CD14-positive monocyte (primary cell): ENCODE measurements around the gene CTNNA2. TPM values are rescaled to one million over a fixed set of nuclear protein-coding genes. Genes with fewer than 3 reads are reported as not detected.

ENCODE experiments used
- DNase-seq, 3 donors: peaks; one replicate each; pipeline ENCODE4 v3.0.0-alpha.2; 2011 to 2022
- H2AFZ ChIP-seq: 2 replicates; pipeline ENCODE4 v1.6.0; 2012; ENCODE audit warnings: mild to moderate bottlenecking, low read depth, low read length, inconsistent platforms; ENCODE audit not compliant: insufficient read depth, poor library complexity, severe bottlenecking
- H3K27ac ChIP-seq, 2 donors: 1 replicate in 1 of 2; 2 replicates in 1 of 2; pipeline ENCODE4 v1.5.1; 2012 to 2013; ENCODE audit warnings: low read length in 2 of 2, control low read depth in 1 of 2, inconsistent platforms in 1 of 2, low read depth in 1 of 2, mild to moderate bottlenecking in 1 of 2
- H3K27me3 ChIP-seq, 2 donors: one replicate each; pipeline versions ENCODE4 v1.6.0 to v1.6.1; 2011 to 2013; ENCODE audit warnings: low read length in 2 of 2; ENCODE audit not compliant: control insufficient read depth in 2 of 2, insufficient read depth in 2 of 2
- H3K36me3 ChIP-seq, 2 donors: replicated peaks in 1 of 2; 1 replicate in 1 of 2; 2 replicates in 1 of 2; pipeline versions ENCODE4 v1.5.1 to v1.6.1; 2012 to 2013; ENCODE audit warnings: low read length in 2 of 2, control low read depth in 1 of 2, inconsistent platforms in 1 of 2, mild to moderate bottlenecking in 1 of 2; ENCODE audit not compliant: insufficient read depth in 2 of 2, control insufficient read depth in 1 of 2
- H3K4me1 ChIP-seq, 2 donors: 1 replicate in 1 of 2; 2 replicates in 1 of 2; pipeline versions ENCODE4 v1.5.1 to v1.6.1; 2012 to 2013; ENCODE audit warnings: low read length in 2 of 2, control low read depth in 1 of 2, inconsistent platforms in 1 of 2, mild to moderate bottlenecking in 1 of 2, moderate library complexity in 1 of 2; ENCODE audit not compliant: insufficient read depth in 2 of 2, control insufficient read depth in 1 of 2
- H3K4me2 ChIP-seq: replicated peaks from 2 replicates; pipeline ENCODE3; 2012; ENCODE audit warnings: low read length, moderate library complexity, mild to moderate bottlenecking; ENCODE audit not compliant: poor library complexity, severe bottlenecking; ENCODE audit errors: extremely low read depth
- H3K4me3 ChIP-seq, 3 experiments: fragments of 200-600 bp in 1 of 3; sonication (generic) in 1 of 3; replicated peaks in 1 of 3; 1 replicate in 2 of 3; 2 replicates in 1 of 3; pipeline ENCODE4 v1.5.1; 2011 to 2013; ENCODE audit warnings: low read length in 3 of 3, mild to moderate bottlenecking in 3 of 3, control low read depth in 2 of 3, low read depth in 2 of 3, inconsistent platforms in 1 of 3, moderate library complexity in 1 of 3
- H3K79me2 ChIP-seq: 2 replicates; pipeline ENCODE4 v1.6.0; 2012; ENCODE audit warnings: mild to moderate bottlenecking, control low read depth, inconsistent platforms, low read length, moderate library complexity; ENCODE audit not compliant: insufficient read depth
- H3K9ac ChIP-seq: 2 replicates; pipeline ENCODE4 v1.6.0; 2017; ENCODE audit warnings: low read length, mild to moderate bottlenecking; ENCODE audit not compliant: insufficient read depth, poor library complexity, severe bottlenecking
- H3K9me3 ChIP-seq, 2 donors: replicated peaks in 1 of 2; 1 replicate in 1 of 2; 2 replicates in 1 of 2; pipeline versions ENCODE4 v1.5.1 to v1.6.1; 2012 to 2013; ENCODE audit warnings: low read length in 2 of 2, control low read depth in 1 of 2; ENCODE audit not compliant: control insufficient read depth in 1 of 2, insufficient read depth in 1 of 2
- H4K20me1 ChIP-seq: 2 replicates; pipeline ENCODE4 v1.6.0; 2012; ENCODE audit warnings: mild to moderate bottlenecking, low read length, control low read depth, moderate library complexity; ENCODE audit not compliant: insufficient read depth
- H3K27ac Mint-ChIP-seq, 7 donors: one replicate each; pipeline ENCODE4 v1.8.0; 2020; ENCODE audit warnings: mild to moderate bottlenecking in 7 of 7, mixed read lengths in 7 of 7, moderate library complexity in 6 of 7, inconsistent platforms in 2 of 7
- H3K27me3 Mint-ChIP-seq, 3 donors: one replicate each; pipeline ENCODE4 v1.8.0; 2021 to 2022; ENCODE audit warnings: low read depth in 3 of 3, mild to moderate bottlenecking in 3 of 3, mixed read lengths in 3 of 3, moderate library complexity in 3 of 3, inconsistent platforms in 1 of 3
- H3K36me3 Mint-ChIP-seq, 2 donors: one replicate each; pipeline ENCODE4 v1.8.0; 2020; ENCODE audit warnings: mixed read lengths in 2 of 2, inconsistent platforms in 1 of 2, mild to moderate bottlenecking in 1 of 2
- H3K4me1 Mint-ChIP-seq: one replicate; pipeline ENCODE4 v1.8.0; 2020; ENCODE audit warnings: mild to moderate bottlenecking, mixed read lengths
- H3K4me3 Mint-ChIP-seq, 2 donors: one replicate each; pipeline ENCODE4 v1.8.0; 2020; ENCODE audit warnings: mild to moderate bottlenecking in 2 of 2, mixed read lengths in 2 of 2, moderate library complexity in 1 of 2
- H3K9me3 Mint-ChIP-seq, 7 donors: one replicate each; pipeline ENCODE4 v1.8.0; 2020 to 2022; ENCODE audit warnings: mixed read lengths in 7 of 7, mild to moderate bottlenecking in 6 of 7, moderate library complexity in 6 of 7, inconsistent platforms in 2 of 7
- CTCF ChIP-seq: fragments of 200-600 bp; IDR thresholded peaks from one replicate; pipeline ENCODE4 v1.8.0; 2022; ENCODE audit warnings: antibody characterized with exemption, mild to moderate bottlenecking
- WGBS: methylation state at CpG from one replicate; pipeline ENCODE4 v1.1.5; 2013; ENCODE audit warnings: missing lambda C conversion rate; ENCODE audit not compliant: insufficient coverage; 5-methylcytosine and 5-hydroxymethylcytosine counted together
- intact Hi-C, 2 donors: fragments of 100-400 bp; cut with micrococcal nuclease; formaldehyde crosslinking; loops; one replicate each; pipeline versions ENCODE4 v1.15.0 to v1.15.1; 2023
- polyA plus RNA-seq, 3 donors: library from polyadenylated mRNA; depleted of rRNA in 1 of 3; unstranded in 2 of 3; stranded (reverse) in 1 of 3; fragments of 300-500 nt in 2 of 3; fragments of >200 nt in 1 of 3; fragmentation: Illumina TruSeq in 2 of 3; gene quantifications; 1 replicate in 2 of 3; 2 replicates in 1 of 3; pipeline ENCODE4 v1.2.3, GENCODE V29; 2012 to 2021

CTNNA2 gene
- polyA plus RNA-seq, 3 donors = not detected

GRCh38 chr2:80153768-80154167 lies 640.9 kb downstream of the CTNNA2 start:
- Mint-ChIP-seq H3K4me1 (no peaks in the 10 kb centered on the region), H3K36me3 (no peaks in the 10 kb centered on the region), H3K9me3 (peaks cover 0 to 6% (median 3%) of the 10 kb centered on the region in 7 donors), H3K27ac (no peak overlapping the region), H3K27me3 (no peaks in the 10 kb centered on the region), H3K4me3 (no peak overlapping the region)
- Histone ChIP-seq H3K27me3 (no peaks in the 10 kb centered on the region), H3K27ac (no peak overlapping the region), H3K36me3 (no peaks in the 10 kb centered on the region), H2AFZ (no peak overlapping the region), H3K9me3 (no peaks in the 10 kb centered on the region), H3K4me3 (no peak overlapping the region), H3K9ac (no peak overlapping the region), H3K79me2 (no peaks in the 10 kb centered on the region), H3K4me1 (no peaks in the 10 kb centered on the region), H3K4me2 (no peak overlapping the region), H4K20me1 (no peaks in the 10 kb centered on the region)
- DNase-seq = no peak
- TF ChIP-seq CTCF = no peak
- intact Hi-C loops = no loop called here

- H3K4me3 ChIP-seq = no peak overlapping the region
- no peaks in the 10 kb centered on the region for H3K4me1 ChIP-seq
- H3K27me3 ChIP-seq = no peaks in the 10 kb centered on the region
- H4K20me1 ChIP-seq = no peaks in the 10 kb centered on the region
- Mint-ChIP-seq H3K36me3 (no peaks in the 10 kb centered on the region), H3K4me3 (no peak overlapping the region), H3K4me1 (no peaks in the 10 kb centered on the region), H3K9me3 (peaks cover 0 to 6% (median 3%) of the 10 kb centered on the region in 7 donors), H3K27ac (no peak overlapping the region), H3K27me3 (no peaks in the 10 kb centered on the region)
- 82% methylated on average over 5 of the region's 7 CpGs for WGBS
- H2AFZ ChIP-seq = no peak overlapping the region
- H3K36me3 ChIP-seq = no peaks in the 10 kb centered on the region
- intact Hi-C loops = no loop called here
- H3K9ac ChIP-seq = no peak overlapping the region
- H3K4me2 ChIP-seq = no peak overlapping the region
- no peak overlapping the region for H3K27ac ChIP-seq
- DNase-seq = no peak
- H3K9me3 ChIP-seq = no peaks in the 10 kb centered on the region
- H3K79me2 ChIP-seq = no peaks in the 10 kb centered on the region
- TF ChIP-seq CTCF = no peak
Observed at GRCh38 chr2:80154231-80154915, 641.5 kb downstream of the CTNNA2 start.
